ENCODE measurements around the gene TBL1XR1.

DNA sequence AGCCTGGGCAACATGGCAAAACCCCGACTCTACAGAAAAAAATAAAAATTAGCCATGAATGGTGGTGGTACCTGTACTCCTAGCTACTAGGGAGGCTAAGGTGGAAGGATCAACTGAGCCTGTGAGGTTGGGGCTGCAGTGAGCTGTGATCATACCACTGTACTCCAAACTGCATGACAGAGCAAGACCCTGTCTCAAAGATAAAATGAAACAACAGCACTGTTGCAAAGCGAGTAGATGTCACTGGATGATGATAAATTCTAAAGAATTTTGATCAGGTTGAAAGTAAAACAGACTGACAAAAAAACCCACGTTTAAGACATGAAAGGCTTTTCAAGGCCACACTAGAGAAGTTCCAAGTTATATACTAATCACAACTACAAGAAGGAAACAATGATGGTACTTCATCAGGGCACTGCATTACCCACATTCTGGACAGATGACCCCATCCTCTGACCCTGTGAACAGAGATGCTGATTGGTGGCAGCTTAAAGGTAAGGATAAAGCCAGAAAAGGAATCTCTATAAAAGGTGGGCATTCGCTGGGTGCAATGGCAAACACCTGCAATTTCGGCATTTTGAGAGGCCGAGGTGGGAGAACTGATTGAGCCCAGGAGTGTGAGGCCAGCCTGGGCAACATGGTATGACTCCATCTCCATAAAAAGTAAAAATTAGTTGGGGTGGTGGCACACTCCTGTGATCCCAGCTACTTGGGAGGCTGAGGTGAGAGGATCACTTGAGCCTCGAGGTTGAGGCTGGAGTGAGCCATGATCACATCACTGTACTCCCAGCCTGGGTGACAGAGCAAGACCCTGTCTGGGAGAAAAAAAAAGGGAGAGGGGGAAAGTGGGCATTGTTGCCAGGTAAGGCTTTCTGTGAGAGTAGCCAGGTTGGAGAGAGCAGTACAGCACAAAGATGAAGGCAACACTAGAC is 59.2 kb downstream of the TBL1XR1 start:
- TF ChIP-seq, protein P1, sequence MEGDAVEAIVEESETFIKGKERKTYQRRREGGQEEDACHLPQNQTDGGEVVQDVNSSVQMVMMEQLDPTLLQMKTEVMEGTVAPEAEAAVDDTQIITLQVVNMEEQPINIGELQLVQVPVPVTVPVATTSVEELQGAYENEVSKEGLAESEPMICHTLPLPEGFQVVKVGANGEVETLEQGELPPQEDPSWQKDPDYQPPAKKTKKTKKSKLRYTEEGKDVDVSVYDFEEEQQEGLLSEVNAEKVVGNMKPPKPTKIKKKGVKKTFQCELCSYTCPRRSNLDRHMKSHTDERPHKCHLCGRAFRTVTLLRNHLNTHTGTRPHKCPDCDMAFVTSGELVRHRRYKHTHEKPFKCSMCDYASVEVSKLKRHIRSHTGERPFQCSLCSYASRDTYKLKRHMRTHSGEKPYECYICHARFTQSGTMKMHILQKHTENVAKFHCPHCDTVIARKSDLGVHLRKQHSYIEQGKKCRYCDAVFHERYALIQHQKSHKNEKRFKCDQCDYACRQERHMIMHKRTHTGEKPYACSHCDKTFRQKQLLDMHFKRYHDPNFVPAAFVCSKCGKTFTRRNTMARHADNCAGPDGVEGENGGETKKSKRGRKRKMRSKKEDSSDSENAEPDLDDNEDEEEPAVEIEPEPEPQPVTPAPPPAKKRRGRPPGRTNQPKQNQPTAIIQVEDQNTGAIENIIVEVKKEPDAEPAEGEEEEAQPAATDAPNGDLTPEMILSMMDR (conservative IDR thresholded peaks at IDR 0.05; ENCODE audit: low read depth, low read length) = no peak
- TF ChIP-seq RAD21 (IDR thresholded peaks at IDR 0.05; ENCODE audit: low read length) = no peak
- TF ChIP-seq, protein P2, sequence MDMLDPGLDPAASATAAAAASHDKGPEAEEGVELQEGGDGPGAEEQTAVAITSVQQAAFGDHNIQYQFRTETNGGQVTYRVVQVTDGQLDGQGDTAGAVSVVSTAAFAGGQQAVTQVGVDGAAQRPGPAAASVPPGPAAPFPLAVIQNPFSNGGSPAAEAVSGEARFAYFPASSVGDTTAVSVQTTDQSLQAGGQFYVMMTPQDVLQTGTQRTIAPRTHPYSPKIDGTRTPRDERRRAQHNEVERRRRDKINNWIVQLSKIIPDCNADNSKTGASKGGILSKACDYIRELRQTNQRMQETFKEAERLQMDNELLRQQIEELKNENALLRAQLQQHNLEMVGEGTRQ (IDR thresholded peaks at IDR 0.05; ENCODE audit: low read depth, low read length) = no peak
- TF ChIP-seq FOS (IDR thresholded peaks at IDR 0.05; ENCODE audit: low read depth, low read length) = no peak
- no peak for TF ChIP-seq POLR2A (IDR thresholded peaks at IDR 0.05; ENCODE audit: low read depth, low read length)

Data from IMR-90 (cell line).